ENCODE data around the gene FAM25G. TPM values are rescaled to one million over a fixed set of nuclear protein-coding genes. Genes with fewer than 3 reads are reported as not detected.

The FAM25G gene
- total and polyA plus RNA-seq, 4 experiments from 2014 or later = not detected

DNA sequence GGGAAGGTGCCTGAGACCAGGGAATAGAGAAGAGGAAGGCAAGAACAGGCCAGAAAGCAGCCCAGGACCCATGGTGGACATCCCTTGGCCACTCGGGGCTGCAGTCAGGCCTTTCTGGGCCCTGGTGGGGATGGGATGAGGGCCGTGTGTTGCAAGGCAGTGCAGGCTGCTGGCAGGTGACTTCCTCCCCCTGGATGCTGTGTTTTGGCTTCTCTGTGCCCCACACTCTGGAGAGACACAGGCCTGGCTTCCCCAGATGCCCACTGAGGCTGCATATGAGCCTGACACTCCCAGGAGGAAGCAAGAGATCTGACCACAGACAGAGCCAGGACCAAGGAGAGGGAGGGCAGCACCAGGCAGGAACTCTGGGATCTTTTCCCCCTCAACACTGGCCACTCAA is 47.5 kb downstream of the FAM25G start:
- H3K9me3 ChIP-seq (ENCODE audit: control insufficient read depth in 1 of 2, low read length in 2 of 2) = peaks cover 0 to 5% of the 10 kb centered on the region in 2 donors
- Mint-ChIP-seq H3K4me1 (peaks cover 0 to 4% (median 2%) of the 10 kb centered on the region in 4 donors), H3K4me3 (no peak overlapping the region), H3K27ac (no peak overlapping the region), H3K27me3 (peaks cover 16 to 25% of the 10 kb centered on the region in 2 donors), H3K36me3 (peaks cover 0 to 5% of the 10 kb centered on the region in 2 donors), H3K9me3 (peaks cover 2 to 38% (median 23%) of the 10 kb centered on the region in 8 donors)
- CTCF ChIA-PET (ENCODE audit: partially characterized antibody) = no interaction called here
- H3K4me1 ChIP-seq (ENCODE audit: insufficient read depth, low read length) = no peaks in the 10 kb centered on the region
- no peak overlapping the region for H3K4me3 ChIP-seq (ENCODE audit: low read length in 2 of 2)
- intact Hi-C loops (cut with micrococcal nuclease) = no loop called here
- no peak for DNase-seq
- POLR2A ChIA-PET (ENCODE audit: partially characterized antibody) = no interaction called here
- no peaks in the 10 kb centered on the region for H3K36me3 ChIP-seq (ENCODE audit: insufficient read depth, low read length)
- H3K27me3 ChIP-seq (ENCODE audit: insufficient read depth, low read length) = peaks cover 13% of the 10 kb centered on the region
- H3K27ac ChIP-seq (ENCODE audit: low read depth, low read length) = no peak overlapping the region

DNA sequence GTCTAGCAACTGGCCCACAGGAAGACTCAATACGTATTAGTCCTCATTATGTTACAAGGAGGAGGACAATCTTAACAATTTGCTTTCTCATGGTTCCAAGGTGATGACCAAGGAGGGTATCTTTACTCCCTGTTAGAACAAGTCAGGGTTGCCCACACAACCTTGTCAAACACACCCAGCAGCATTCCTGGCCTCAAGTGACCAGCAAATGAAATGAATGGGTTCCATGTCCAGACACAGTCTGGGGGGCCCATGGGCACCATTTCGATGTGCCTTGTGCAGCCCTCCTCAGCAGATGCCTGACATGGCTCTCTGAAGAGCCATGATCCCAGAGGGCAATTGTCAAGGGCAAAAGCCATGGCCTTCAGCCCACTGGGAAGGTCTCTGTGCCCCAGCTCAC is 48.4 kb downstream of the FAM25G start:
- peaks cover 20% of the 10 kb centered on the region for H3K27me3 ChIP-seq (ENCODE audit: insufficient read depth, low read length)
- no peak overlapping the region for H3K4me3 ChIP-seq (ENCODE audit: low read length in 2 of 2)
- no peak overlapping the region for H3K27ac ChIP-seq (ENCODE audit: low read depth, low read length)
- no peaks in the 10 kb centered on the region for H3K36me3 ChIP-seq (ENCODE audit: insufficient read depth, low read length)
- ChIA-PET POLR2A (ENCODE audit: partially characterized antibody) (no interaction called here), CTCF (ENCODE audit: partially characterized antibody) (no interaction called here)
- Mint-ChIP-seq H3K36me3 (peaks cover 0 to 5% of the 10 kb centered on the region in 2 donors), H3K27ac (no peak overlapping the region), H3K27me3 (peaks cover 18 to 28% of the 10 kb centered on the region in 2 donors), H3K4me3 (no peak overlapping the region), H3K9me3 (peaks cover 2 to 43% (median 29%) of the 10 kb centered on the region in 8 donors), H3K4me1 (peaks cover 0 to 3% (median 0%) of the 10 kb centered on the region in 4 donors)
- DNase-seq = no peak
- H3K9me3 ChIP-seq (ENCODE audit: control insufficient read depth in 1 of 2, low read length in 2 of 2) = peaks cover 0 to 5% of the 10 kb centered on the region in 2 donors
- intact Hi-C loops (cut with micrococcal nuclease) = no loop called here
- H3K4me1 ChIP-seq (ENCODE audit: insufficient read depth, low read length) = no peaks in the 10 kb centered on the region

DNA sequence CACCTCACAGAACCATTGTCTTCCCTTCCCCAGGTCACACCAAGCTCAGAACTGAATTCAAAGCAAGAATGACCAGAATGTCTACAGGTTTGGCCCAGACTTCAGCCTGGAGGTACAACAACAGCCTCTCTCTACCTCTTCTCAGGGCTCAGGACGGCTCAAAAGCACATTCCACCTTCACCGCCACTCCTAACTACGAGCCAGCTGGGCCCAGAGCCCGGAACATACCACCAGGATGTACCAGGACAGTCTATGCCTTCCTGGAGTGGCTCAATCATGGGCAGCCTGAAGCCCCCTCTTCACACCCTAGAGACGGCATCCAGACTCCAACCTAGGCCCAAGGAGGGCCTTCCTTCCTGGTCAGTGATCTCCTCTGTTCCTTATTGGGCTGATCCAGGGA is 49.1 kb downstream of the FAM25G start:
- Histone ChIP-seq H3K27ac (ENCODE audit: low read depth, low read length) (no peak overlapping the region), H3K27me3 (ENCODE audit: insufficient read depth, low read length) (peaks cover 20% of the 10 kb centered on the region), H3K4me1 (ENCODE audit: insufficient read depth, low read length) (no peaks in the 10 kb centered on the region), H3K9me3 (ENCODE audit: control insufficient read depth in 1 of 2, low read length in 2 of 2) (peaks cover 0 to 5% of the 10 kb centered on the region in 2 donors), H3K36me3 (ENCODE audit: insufficient read depth, low read length) (no peaks in the 10 kb centered on the region), H3K4me3 (ENCODE audit: low read length in 2 of 2) (no peak overlapping the region)
- Mint-ChIP-seq H3K27me3 (peaks cover 20 to 23% of the 10 kb centered on the region in 2 donors), H3K27ac (no peak overlapping the region), H3K36me3 (peaks cover 0 to 5% of the 10 kb centered on the region in 2 donors), H3K9me3 (peaks cover 3 to 48% (median 32%) of the 10 kb centered on the region in 8 donors), H3K4me1 (no peaks in the 10 kb centered on the region), H3K4me3 (no peak overlapping the region)
- intact Hi-C loops (cut with micrococcal nuclease) = no loop called here
- CTCF ChIA-PET (ENCODE audit: partially characterized antibody) = interaction anchor here (1.3 kb wide), 1 partner anchor 418 kb away, joined by 3 read pairs; no protein-coding TSS in a partner anchor
- POLR2A ChIA-PET (ENCODE audit: partially characterized antibody) = no interaction called here
- no peak for DNase-seq

DNA sequence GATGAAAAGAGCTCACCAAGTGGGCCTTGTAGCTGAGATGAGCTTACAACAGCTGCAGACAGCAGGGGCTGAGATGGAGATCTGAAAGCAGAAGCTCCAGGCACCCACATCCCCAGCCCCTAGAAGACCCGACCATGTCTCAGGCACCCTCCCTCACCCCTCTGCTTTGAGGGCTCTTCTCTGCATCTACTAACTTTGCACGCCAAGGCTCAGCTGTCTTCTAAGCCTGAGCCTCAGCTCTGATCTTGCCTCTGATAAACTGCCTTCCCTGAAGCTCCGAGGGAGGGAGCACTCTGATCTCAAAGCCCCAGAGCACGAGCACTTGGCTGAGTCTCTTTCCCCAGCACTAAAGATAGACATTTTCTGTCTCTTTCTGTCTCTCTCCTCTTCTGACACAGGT is 49.6 kb downstream of the FAM25G start:
- H3K4me1 Mint-ChIP-seq = no peaks in the 10 kb centered on the region
- Histone ChIP-seq H3K27me3 (ENCODE audit: insufficient read depth, low read length) (peaks cover 20% of the 10 kb centered on the region), H3K36me3 (ENCODE audit: insufficient read depth, low read length) (no peaks in the 10 kb centered on the region), H3K9me3 (ENCODE audit: control insufficient read depth in 1 of 2, low read length in 2 of 2) (peaks cover 0 to 5% of the 10 kb centered on the region in 2 donors), H3K4me1 (ENCODE audit: insufficient read depth, low read length) (no peaks in the 10 kb centered on the region), H3K4me3 (ENCODE audit: low read length in 2 of 2) (no peak overlapping the region), H3K27ac (ENCODE audit: low read depth, low read length) (no peak overlapping the region)
- no peak overlapping the region for H3K27ac Mint-ChIP-seq
- ChIA-PET CTCF (ENCODE audit: partially characterized antibody) (interaction anchor here (1.3 kb wide), 1 partner anchor 417 kb away, joined by 3 read pairs; no protein-coding TSS in a partner anchor), POLR2A (ENCODE audit: partially characterized antibody) (no interaction called here)
- DNase-seq = no peak
- H3K36me3 Mint-ChIP-seq = peaks cover 0 to 5% of the 10 kb centered on the region in 2 donors
- H3K4me3 Mint-ChIP-seq = no peak overlapping the region
- intact Hi-C loops (cut with micrococcal nuclease) = no loop called here
- H3K9me3 Mint-ChIP-seq = peaks cover 3 to 48% (median 32%) of the 10 kb centered on the region in 8 donors
- H3K27me3 Mint-ChIP-seq = peaks cover 21 to 24% of the 10 kb centered on the region in 2 donors

DNA sequence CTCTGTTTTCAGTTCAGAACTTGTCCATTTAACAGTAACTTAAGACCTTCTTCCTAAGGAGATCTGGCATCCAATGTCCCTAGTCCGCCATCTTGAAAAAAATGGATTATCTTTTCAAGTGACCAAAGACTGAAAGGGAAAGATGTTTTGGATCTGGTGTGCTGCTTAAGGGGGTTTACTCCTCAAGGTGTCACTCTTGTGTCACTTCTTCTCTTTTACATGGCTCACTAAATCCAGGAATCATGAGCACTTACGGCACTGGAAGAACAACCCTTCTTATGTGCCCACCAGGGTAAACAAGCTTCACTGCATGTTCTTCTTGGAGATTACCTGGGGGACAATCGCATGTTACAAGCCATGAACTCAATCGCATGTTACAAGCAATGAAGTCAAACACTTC is 51.3 kb downstream of the FAM25G start:
- no peaks in the 10 kb centered on the region for H3K4me1 ChIP-seq (ENCODE audit: insufficient read depth, low read length)
- POLR2A ChIA-PET (ENCODE audit: partially characterized antibody) = no interaction called here
- H3K4me1 Mint-ChIP-seq = no peaks in the 10 kb centered on the region
- peaks cover 25 to 28% of the 10 kb centered on the region in 2 donors for H3K27me3 Mint-ChIP-seq
- H3K27me3 ChIP-seq (ENCODE audit: insufficient read depth, low read length) = peaks cover 20% of the 10 kb centered on the region
- intact Hi-C loops (cut with micrococcal nuclease) = no loop called here
- no peak overlapping the region for H3K27ac Mint-ChIP-seq
- peaks cover 3 to 35% (median 22%) of the 10 kb centered on the region in 8 donors for H3K9me3 Mint-ChIP-seq
- no peak overlapping the region for H3K4me3 Mint-ChIP-seq
- no peak overlapping the region for H3K4me3 ChIP-seq (ENCODE audit: low read length in 2 of 2)
- CTCF ChIA-PET (ENCODE audit: partially characterized antibody) = no interaction called here
- no peak for DNase-seq
- H3K27ac ChIP-seq (ENCODE audit: low read depth, low read length) = no peak overlapping the region
- peaks cover 0 to 3% of the 10 kb centered on the region in 2 donors for H3K9me3 ChIP-seq (ENCODE audit: control insufficient read depth in 1 of 2, low read length in 2 of 2)
- H3K36me3 ChIP-seq (ENCODE audit: insufficient read depth, low read length) = no peaks in the 10 kb centered on the region
- peaks cover 0 to 5% of the 10 kb centered on the region in 2 donors for H3K36me3 Mint-ChIP-seq

DNA sequence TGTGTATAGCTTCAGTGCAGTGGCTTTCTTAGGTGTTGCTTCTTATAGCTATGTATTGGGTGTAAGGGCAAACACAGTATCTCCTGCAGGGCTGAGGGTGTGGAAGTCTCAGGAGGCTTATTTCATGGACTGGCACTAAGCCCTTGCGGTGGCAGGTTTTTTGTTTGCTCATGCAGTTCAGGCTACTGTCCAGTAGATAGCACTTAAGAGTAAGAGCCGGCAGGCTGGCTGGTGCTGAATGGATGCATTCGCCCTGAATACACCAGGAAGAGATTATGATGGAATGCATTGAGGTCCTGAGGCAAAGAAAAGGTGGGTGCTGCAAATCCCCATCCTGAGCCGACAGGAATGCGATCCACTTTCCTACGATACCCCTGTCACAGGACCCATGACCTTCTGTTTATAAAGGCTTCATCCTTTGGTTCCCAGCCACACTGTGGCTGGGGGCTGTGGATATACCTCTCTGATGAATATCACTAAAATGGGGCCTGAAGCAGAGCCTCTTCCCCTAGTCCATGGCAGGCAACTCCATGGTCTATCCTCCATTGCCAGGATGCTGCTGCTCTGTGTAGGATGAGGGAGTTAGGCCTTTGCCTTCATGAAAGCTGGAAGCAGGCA is 52.5 kb downstream of the FAM25G start:
- Mint-ChIP-seq H3K4me3 (no peak overlapping the region), H3K9me3 (peaks cover 3 to 32% (median 23%) of the 10 kb centered on the region in 8 donors), H3K36me3 (peaks cover 0 to 5% of the 10 kb centered on the region in 2 donors), H3K4me1 (no peaks in the 10 kb centered on the region), H3K27ac (no peak overlapping the region), H3K27me3 (peaks cover 29 to 30% of the 10 kb centered on the region in 2 donors)
- DNase-seq = no peak
- Histone ChIP-seq H3K27me3 (ENCODE audit: insufficient read depth, low read length) (peaks cover 20% of the 10 kb centered on the region), H3K9me3 (ENCODE audit: control insufficient read depth in 1 of 2, low read length in 2 of 2) (no peaks in the 10 kb centered on the region), H3K27ac (ENCODE audit: low read depth, low read length) (no peak overlapping the region), H3K36me3 (ENCODE audit: insufficient read depth, low read length) (no peaks in the 10 kb centered on the region), H3K4me1 (ENCODE audit: insufficient read depth, low read length) (no peaks in the 10 kb centered on the region), H3K4me3 (ENCODE audit: low read length in 2 of 2) (no peak overlapping the region)
- ChIA-PET CTCF (ENCODE audit: partially characterized antibody) (no interaction called here), POLR2A (ENCODE audit: partially characterized antibody) (no interaction called here)
- intact Hi-C loops (cut with micrococcal nuclease) = no loop called here
